Left colon (tissue), 2 donors: ENCODE measurements around the gene HHIPL1. TPM values are rescaled to one million over a fixed set of nuclear protein-coding genes. Genes with fewer than 3 reads are reported as not detected.

Experiments used
- ATAC-seq: fragments of 200-7000 bp; cut with Tn5 transposase; one replicate; pipeline ENCODE4 v1.9.1; 2020; ENCODE audit warnings: mild to moderate bottlenecking, moderate library complexity
- DNase-seq, 2 donors: peaks; one replicate each; pipeline ENCODE4 v3.0.0-alpha.2; 2020
- intact Hi-C, 2 donors: fragments of 100-400 bp; cut with DNase I in 1 of 2; cut with micrococcal nuclease in 1 of 2; formaldehyde crosslinking; loops; one replicate each; pipeline versions ENCODE4 v1.11.2 to v1.14.0; 2022; cut with DNase I, micrococcal nuclease
- total RNA-seq, 2 donors: library from RNA; stranded (reverse); fragmentation: NEBNext Ultra II Directional; extraction: Animal tissue kit (Norgen Biotek cat#: 25700); gene quantifications; one replicate each; pipeline ENCODE4 v1.2.1, GENCODE V29; 2021
- donor health status: DM: no; HTN: no; CAD: no.
- donor health status: DM: yes; HTN: yes; CAD: no.

The HHIPL1 gene
- total RNA-seq, 2 donors from 2014 or later, result 0.31 to 1.0 TPM

- intact Hi-C loops, result no loop called here
- DNase-seq, result no peak
- ATAC-seq, result no peak
Observed at GRCh38 chr14:99608591-99608990, 36.3 kb upstream of the HHIPL1 start.

GRCh38 chr14:99609245-99610170 is 35.4 kb upstream of the HHIPL1 start:
- ATAC-seq (no peak), DNase-seq (no peak)
- intact Hi-C loops, result no loop called here

DNA sequence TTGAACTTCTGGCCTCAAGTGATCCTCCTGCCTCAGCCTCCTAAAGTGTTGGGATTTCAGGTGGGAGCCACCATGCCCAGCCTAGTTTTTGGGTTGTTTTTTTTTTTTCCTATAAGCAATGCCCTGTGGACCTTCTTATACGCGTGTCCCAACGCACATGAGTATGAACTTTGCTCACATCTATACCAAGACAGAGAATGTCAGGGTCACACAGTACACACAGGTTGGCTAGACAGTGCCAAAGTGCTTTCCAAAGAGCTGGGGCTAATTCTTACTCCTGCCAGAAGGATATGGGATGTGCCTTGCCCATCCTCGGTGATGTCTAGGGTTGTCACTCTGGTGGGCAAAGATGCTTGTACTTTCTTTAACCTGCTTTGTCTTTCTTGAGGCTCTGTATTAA is 33.3 kb upstream of the HHIPL1 start:
- peak; percentile 67 for ATAC-seq
- DNase-seq, result no peak
- intact Hi-C loops, result no loop called here

DNA sequence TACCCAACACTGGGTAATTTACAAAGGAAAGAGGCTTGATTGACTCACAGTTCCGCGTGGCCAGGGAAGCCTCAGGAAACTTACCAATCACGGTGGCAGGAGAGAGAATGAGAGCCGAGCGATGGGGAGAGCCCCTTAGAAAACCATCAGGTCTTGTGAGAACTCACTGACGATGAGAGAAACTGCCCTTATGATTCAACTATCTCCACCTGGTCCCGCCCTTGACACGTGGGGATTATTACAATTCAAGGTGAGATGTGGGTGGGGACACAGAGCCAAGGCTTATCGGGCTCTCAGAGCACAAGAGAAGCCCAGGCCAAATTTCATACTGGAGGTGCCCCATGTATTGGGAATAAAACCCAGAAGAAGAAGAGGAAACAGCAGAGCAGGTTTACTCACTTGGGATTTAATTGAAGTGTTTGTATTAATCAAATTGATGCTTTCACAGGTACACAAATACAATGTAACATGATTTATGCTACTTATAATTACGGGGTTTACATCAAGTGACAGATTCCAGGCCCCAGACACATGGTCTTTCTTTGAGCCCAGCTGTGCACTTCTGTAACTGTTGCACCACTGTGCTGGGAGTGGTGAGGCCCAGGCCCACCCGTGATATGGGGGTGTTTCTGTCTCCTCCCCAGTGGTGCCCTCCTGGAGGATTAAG is 32.7 kb upstream of the HHIPL1 start:
- intact Hi-C loops, result no loop called here
- DNase-seq (peak in 1 of 2 donors; percentile 48), ATAC-seq (peak; percentile 87)

GRCh38 chr14:99612738-99613330 is 32.1 kb upstream of the HHIPL1 start:
- intact Hi-C loops, result no loop called here
- peak; percentile 7 for ATAC-seq
- no peak for DNase-seq

- intact Hi-C loops, result no loop called here
- DNase-seq (no peak), ATAC-seq (no peak)
Observed at GRCh38 chr14:99615497-99616157, 29.3 kb upstream of the HHIPL1 start.

DNA sequence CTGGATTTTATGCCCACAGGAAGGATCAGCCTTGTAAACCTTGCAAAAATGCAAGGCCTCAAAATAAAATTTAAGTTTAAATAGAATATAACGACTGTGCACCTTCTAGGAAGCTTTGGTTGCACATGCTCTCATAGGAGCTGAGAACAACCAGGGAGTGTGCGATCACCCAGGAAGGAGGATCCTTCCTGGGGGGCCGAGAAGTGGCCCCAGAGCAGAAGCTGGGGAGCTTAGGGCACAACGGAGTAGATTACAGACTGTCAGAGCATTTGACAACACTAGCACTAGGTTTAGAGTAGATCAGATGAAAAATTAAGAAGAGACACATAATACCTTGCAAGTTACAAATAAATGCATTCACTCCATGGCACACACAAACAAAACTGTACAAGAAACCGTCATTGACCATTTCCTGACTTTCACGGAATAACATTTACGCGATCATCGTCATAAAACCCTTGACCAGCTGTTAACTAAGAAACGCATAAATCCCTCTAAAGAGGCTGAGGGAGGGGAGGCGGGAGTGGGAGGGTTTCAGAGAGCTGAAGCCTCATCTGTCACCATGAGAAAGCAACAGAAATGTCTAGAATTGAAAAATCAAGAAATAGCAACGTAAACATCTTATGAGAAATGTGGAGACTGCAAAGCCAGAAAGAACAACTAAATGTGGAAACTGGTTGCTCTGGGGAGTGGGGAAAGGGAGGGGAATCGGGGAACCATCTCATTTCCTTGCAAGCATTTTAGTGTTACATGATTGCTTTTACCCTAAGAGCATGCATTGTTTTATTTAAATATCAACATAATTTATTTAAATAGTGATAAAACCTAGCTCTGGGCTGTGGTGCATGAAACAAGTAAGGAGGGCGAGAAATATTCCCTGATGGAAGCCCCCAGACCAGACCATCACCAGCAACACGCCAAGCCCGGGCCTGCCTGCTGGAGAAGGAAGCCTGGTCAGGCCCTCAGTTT is 27.8 kb upstream of the HHIPL1 start:
- ATAC-seq, result no peak
- DNase-seq, result no peak
- intact Hi-C loops, result no loop called here

GRCh38 chr14:99619835-99620834 is 24.8 kb upstream of the HHIPL1 start:
- DNase-seq, result no peak
- ATAC-seq, result no peak
- intact Hi-C loops, result loop anchor here in 1 of 2 donors (10.0 kb wide), 1 partner anchor 105 kb away; no protein-coding TSS in a partner anchor

DNA sequence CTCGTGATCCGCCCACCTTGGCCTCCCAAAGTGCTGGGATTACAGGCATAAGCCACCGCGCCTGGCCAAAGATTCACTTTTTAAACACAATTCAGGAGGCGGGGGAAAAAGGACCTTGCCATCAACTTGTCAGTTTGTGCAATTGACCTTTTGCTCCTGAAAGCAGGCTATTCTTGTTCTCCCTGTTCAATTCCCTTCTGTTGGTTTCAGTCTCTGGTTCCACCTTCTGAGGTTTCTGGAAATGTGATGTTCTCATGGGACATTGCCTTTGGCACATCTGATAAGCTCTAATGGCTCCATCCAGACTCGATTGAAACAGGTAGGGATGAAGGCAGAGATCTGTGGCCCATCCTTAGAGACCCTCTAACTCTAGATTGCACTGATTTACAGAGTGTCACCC is 23.0 kb upstream of the HHIPL1 start:
- DNase-seq (no peak), ATAC-seq (no peak)
- intact Hi-C loops, result loop anchor here in 1 of 2 donors (10.0 kb wide), 1 partner anchor 107 kb away; no protein-coding TSS in a partner anchor

- intact Hi-C loops, result loop anchor here in 1 of 2 donors (10.0 kb wide), 1 partner anchor 109 kb away; no protein-coding TSS in a partner anchor
- no peak for ATAC-seq
Observed at GRCh38 chr14:99624024-99624423, 20.9 kb upstream of the HHIPL1 start.

GRCh38 chr14:99624971-99625370 is 20.0 kb upstream of the HHIPL1 start:
- DNase-seq (no peak), ATAC-seq (peak; percentile 66)
- intact Hi-C loops, result loop anchor here in 1 of 2 donors (10.0 kb wide), 1 partner anchor 110 kb away; no protein-coding TSS in a partner anchor

More at GRCh38 chr14:99624024-99624423, 20.9 kb upstream of the HHIPL1 start:
- no peak for DNase-seq

DNA sequence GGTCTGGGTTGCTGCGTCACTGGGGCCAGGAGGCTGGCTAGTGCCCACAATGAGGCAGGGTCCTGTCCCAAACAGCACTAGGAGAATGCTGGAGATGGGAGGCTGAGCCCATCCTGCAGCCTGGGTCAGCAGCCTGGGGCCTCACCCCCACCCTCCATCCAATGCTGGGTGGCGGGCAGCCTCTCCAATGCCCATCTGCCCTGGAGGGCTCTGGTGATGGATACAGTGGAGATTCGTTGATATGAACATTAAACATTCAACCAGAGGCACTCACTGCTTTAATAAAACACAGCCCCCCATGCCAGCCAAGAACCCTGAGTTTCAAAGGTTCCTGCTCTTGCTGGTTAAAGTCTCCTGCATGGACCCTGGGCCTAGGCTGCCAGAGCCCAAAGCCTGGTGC is 19.5 kb upstream of the HHIPL1 start:
- DNase-seq (no peak), ATAC-seq (no peak)
- intact Hi-C loops, result loop anchor here in 1 of 2 donors (10.0 kb wide), 1 partner anchor 111 kb away; no protein-coding TSS in a partner anchor

- intact Hi-C loops, result loop anchor here in 1 of 2 donors (10.0 kb wide), 1 partner anchor 111 kb away; no protein-coding TSS in a partner anchor
- DNase-seq (no peak), ATAC-seq (no peak)
Observed at GRCh38 chr14:99626041-99626648, 18.8 kb upstream of the HHIPL1 start.

- no peak for ATAC-seq
- intact Hi-C loops, result loop anchor here in 1 of 2 donors (10.0 kb wide), 1 partner anchor 112 kb away; no protein-coding TSS in a partner anchor
- DNase-seq, result no peak
Observed at GRCh38 chr14:99627100-99627499, 17.8 kb upstream of the HHIPL1 start.

DNA sequence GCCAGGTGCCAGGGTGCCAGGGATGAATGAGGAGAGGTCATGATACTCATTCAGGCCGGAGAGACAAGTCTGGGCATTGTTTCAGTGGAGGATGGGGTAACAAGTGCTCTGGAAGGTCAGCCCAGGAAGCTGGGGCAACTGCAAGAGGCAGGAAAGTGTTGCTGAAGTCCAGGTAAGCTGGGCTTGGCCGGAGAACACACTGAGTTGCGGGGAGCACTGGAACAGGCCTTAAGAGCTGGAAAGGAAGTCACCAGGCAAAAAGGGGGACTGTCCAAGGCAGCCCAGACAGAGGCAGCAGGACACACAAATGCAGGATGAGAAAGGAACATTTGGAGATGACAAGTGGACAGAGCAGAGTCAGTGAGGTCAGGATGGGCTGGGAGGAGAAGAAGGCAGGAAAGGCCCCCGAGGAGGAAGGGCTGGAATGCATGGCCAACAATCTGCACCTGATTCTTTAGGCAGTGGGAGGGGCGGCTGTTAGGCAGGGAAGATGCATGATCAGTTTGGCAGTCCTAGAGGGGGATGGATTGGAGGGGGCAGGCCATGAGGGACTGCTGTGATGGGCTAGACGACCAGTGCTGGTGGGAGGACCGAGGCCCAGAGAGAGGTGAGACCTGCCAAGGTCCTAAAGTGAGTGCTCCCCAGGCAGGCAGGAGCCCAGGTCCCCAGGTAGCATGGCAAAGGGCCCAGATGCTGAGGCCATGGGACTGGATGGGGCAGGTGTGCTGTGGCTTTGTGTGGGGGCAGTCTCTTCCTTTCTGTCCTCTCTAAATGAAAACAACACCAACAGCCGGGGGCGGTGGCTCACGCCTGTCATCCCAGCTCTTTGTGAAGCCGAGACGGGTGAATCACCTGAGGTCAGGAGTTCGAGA is 17.2 kb upstream of the HHIPL1 start:
- DNase-seq (no peak), ATAC-seq (no peak)
- intact Hi-C loops, result loop anchor here (2.0 to 10.0 kb wide), 2 partner anchors 109 to 113 kb away; no protein-coding TSS in a partner anchor
